Skeletal muscle satellite cell (primary cell): ENCODE data around the gene ASPRV1.

Source experiments
- H3K27me3 ChIP-seq: 2 replicates; pipeline ENCODE4 v1.7.0; 2013; ENCODE audit warnings: low read length; ENCODE audit not compliant: control insufficient read depth, insufficient read depth
- H3K36me3 ChIP-seq: 2 replicates; pipeline ENCODE4 v1.7.0; 2013; ENCODE audit warnings: mild to moderate bottlenecking, control low read depth, low read length; ENCODE audit not compliant: insufficient read depth
- H3K4me1 ChIP-seq: 2 replicates; pipeline ENCODE4 v1.7.0; 2013; ENCODE audit warnings: low read length; ENCODE audit not compliant: control insufficient read depth, insufficient read depth
- H3K4me2 ChIP-seq: 2 replicates; pipeline ENCODE4 v1.7.0; 2013; ENCODE audit warnings: mild to moderate bottlenecking, low read length
- H3K4me3 ChIP-seq: 2 replicates; pipeline ENCODE4 v1.7.0; 2013; ENCODE audit warnings: low read length
- H3K9ac ChIP-seq: 2 replicates; pipeline ENCODE4 v1.7.0; 2013; ENCODE audit warnings: mild to moderate bottlenecking, low read depth, low read length, moderate library complexity
- H3K9me3 ChIP-seq: replicated peaks from 2 replicates; pipeline ENCODE4 v1.7.0; 2013; ENCODE audit warnings: mild to moderate bottlenecking, control low read depth, low read length

Gene ASPRV1

GRCh38 chr2:69985688-69986087, 24.3 kb upstream of the ASPRV1 start:
- Histone ChIP-seq H3K9me3 (no peaks in the 10 kb centered on the region), H3K27me3 (no peaks in the 10 kb centered on the region), H3K4me1 (no peaks in the 10 kb centered on the region), H3K4me3 (no peak overlapping the region), H3K36me3 (no peaks in the 10 kb centered on the region), H3K4me2 (no peak overlapping the region), H3K9ac (no peak overlapping the region)

GRCh38 chr2:69985216-69985615, 23.8 kb upstream of the ASPRV1 start:
- H3K36me3 ChIP-seq, result no peaks in the 10 kb centered on the region
- H3K9me3 ChIP-seq, result no peaks in the 10 kb centered on the region
- no peaks in the 10 kb centered on the region for H3K4me1 ChIP-seq
- no peaks in the 10 kb centered on the region for H3K27me3 ChIP-seq
- no peak overlapping the region for H3K9ac ChIP-seq
- H3K4me2 ChIP-seq, result no peak overlapping the region
- H3K4me3 ChIP-seq, result no peak overlapping the region

- no peaks in the 10 kb centered on the region for H3K9me3 ChIP-seq
- no peaks in the 10 kb centered on the region for H3K4me1 ChIP-seq
- H3K4me3 ChIP-seq, result no peak overlapping the region
- H3K36me3 ChIP-seq, result no peaks in the 10 kb centered on the region
- H3K9ac ChIP-seq, result no peak overlapping the region
- no peaks in the 10 kb centered on the region for H3K27me3 ChIP-seq
- no peak overlapping the region for H3K4me2 ChIP-seq
These were observed 22.0 kb upstream of the ASPRV1 start for GRCh38 chr2:69983392-69983966.

GRCh38 chr2:69979902-69980807, 18.7 kb upstream of the ASPRV1 start:
- H3K9ac ChIP-seq, result no peak overlapping the region
- no peaks in the 10 kb centered on the region for H3K27me3 ChIP-seq
- H3K9me3 ChIP-seq, result no peaks in the 10 kb centered on the region
- no peaks in the 10 kb centered on the region for H3K4me1 ChIP-seq
- H3K4me3 ChIP-seq, result no peak overlapping the region
- H3K4me2 ChIP-seq, result no peak overlapping the region
- no peaks in the 10 kb centered on the region for H3K36me3 ChIP-seq

- Histone ChIP-seq H3K36me3 (no peaks in the 10 kb centered on the region), H3K4me1 (no peaks in the 10 kb centered on the region), H3K27me3 (peaks cover 6% of the 10 kb centered on the region), H3K9ac (no peak overlapping the region), H3K9me3 (no peaks in the 10 kb centered on the region), H3K4me2 (no peak overlapping the region), H3K4me3 (no peak overlapping the region)
These were observed 16.6 kb upstream of the ASPRV1 start for GRCh38 chr2:69977906-69978482.

- Histone ChIP-seq H3K4me3 (no peak overlapping the region), H3K27me3 (peaks cover 10% of the 10 kb centered on the region), H3K4me2 (no peak overlapping the region), H3K9me3 (no peaks in the 10 kb centered on the region), H3K36me3 (no peaks in the 10 kb centered on the region), H3K9ac (no peak overlapping the region), H3K4me1 (no peaks in the 10 kb centered on the region)
These were observed 15.8 kb upstream of the ASPRV1 start for GRCh38 chr2:69977186-69977585.

GRCh38 chr2:69975853-69976462, 14.5 kb upstream of the ASPRV1 start:
- H3K4me2 ChIP-seq, result no peak overlapping the region
- no peak overlapping the region for H3K4me3 ChIP-seq
- no peaks in the 10 kb centered on the region for H3K9me3 ChIP-seq
- no peak overlapping the region for H3K9ac ChIP-seq
- H3K4me1 ChIP-seq, result no peaks in the 10 kb centered on the region
- peaks cover 10% of the 10 kb centered on the region for H3K27me3 ChIP-seq
- no peaks in the 10 kb centered on the region for H3K36me3 ChIP-seq

- Histone ChIP-seq H3K36me3 (no peaks in the 10 kb centered on the region), H3K4me3 (no peak overlapping the region), H3K4me1 (no peaks in the 10 kb centered on the region)
These were observed 13.9 kb upstream of the ASPRV1 start for GRCh38 chr2:69975136-69975852.

GRCh38 chr2:69973335-69973735, 11.9 kb upstream of the ASPRV1 start:
- H3K9ac ChIP-seq, result no peak overlapping the region
- no peaks in the 10 kb centered on the region for H3K36me3 ChIP-seq
- no peaks in the 10 kb centered on the region for H3K4me1 ChIP-seq
- no peaks in the 10 kb centered on the region for H3K9me3 ChIP-seq
- no peak overlapping the region for H3K4me2 ChIP-seq
- no peak overlapping the region for H3K4me3 ChIP-seq
- peaks cover 24% of the 10 kb centered on the region for H3K27me3 ChIP-seq

More at GRCh38 chr2:69975136-69975852, 13.9 kb upstream of the ASPRV1 start:
- Histone ChIP-seq H3K4me2 (no peak overlapping the region), H3K9ac (no peak overlapping the region), H3K27me3 (peaks cover 13% of the 10 kb centered on the region), H3K9me3 (no peaks in the 10 kb centered on the region)

- Histone ChIP-seq H3K4me1 (no peaks in the 10 kb centered on the region), H3K9me3 (no peaks in the 10 kb centered on the region), H3K27me3 (peaks cover 24% of the 10 kb centered on the region), H3K36me3 (no peaks in the 10 kb centered on the region), H3K9ac (no peak overlapping the region), H3K4me3 (no peak overlapping the region), H3K4me2 (no peak overlapping the region)
These were observed 11.4 kb upstream of the ASPRV1 start for GRCh38 chr2:69972822-69973221.

- H3K27me3 ChIP-seq, result peaks cover 23% of the 10 kb centered on the region
- H3K4me1 ChIP-seq, result no peaks in the 10 kb centered on the region
- H3K36me3 ChIP-seq, result no peaks in the 10 kb centered on the region
- no peak overlapping the region for H3K9ac ChIP-seq
- H3K4me2 ChIP-seq, result no peak overlapping the region
- no peak overlapping the region for H3K4me3 ChIP-seq
- no peaks in the 10 kb centered on the region for H3K9me3 ChIP-seq
These were observed 8.6 kb upstream of the ASPRV1 start for GRCh38 chr2:69969991-69970390.
